Stromal cell of bone marrow (primary cell): ENCODE measurements around the gene UGGT1.
A peak's percentile ranks its signal among the peaks of the same experiment; 100 is the strongest.
"Not testable (repeated sequence)": the region's sequence is repeated elsewhere in the genome, so short reads cannot be mapped to it uniquely, and the experiment has no call there.

Experiments used
- DNase-seq: peaks from one replicate; pipeline ENCODE4 v3.0.0-alpha.2; 2012; ENCODE audit warnings: low read depth

The UGGT1 gene

GRCh38 chr2:128172191-128172590 lies 81.2 kb downstream of the UGGT1 start:
- no peak for DNase-seq

GRCh38 chr2:128174067-128174466 lies 83.1 kb downstream of the UGGT1 start:
- not testable (repeated sequence) for DNase-seq

DNA sequence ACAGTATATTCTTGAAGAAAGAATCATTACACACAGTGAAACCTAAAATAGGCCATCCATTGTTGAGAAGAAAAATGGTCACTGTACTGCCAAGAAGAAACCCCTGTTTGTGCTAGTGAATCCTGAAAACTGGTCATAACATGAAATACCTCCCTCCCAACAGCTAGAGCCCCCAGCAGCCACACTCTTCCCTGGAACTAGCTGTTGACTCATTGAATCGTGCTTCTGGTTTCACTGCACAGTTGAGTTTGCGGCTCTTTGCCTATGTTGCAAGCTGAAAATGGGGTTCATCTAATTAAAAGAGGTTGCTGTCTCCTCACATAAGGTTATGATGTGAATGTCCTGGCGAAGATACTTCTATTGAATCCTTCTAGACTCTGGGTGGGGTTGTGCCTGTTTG lies 86.3 kb downstream of the UGGT1 start:
- DNase-seq, result no peak

DNA sequence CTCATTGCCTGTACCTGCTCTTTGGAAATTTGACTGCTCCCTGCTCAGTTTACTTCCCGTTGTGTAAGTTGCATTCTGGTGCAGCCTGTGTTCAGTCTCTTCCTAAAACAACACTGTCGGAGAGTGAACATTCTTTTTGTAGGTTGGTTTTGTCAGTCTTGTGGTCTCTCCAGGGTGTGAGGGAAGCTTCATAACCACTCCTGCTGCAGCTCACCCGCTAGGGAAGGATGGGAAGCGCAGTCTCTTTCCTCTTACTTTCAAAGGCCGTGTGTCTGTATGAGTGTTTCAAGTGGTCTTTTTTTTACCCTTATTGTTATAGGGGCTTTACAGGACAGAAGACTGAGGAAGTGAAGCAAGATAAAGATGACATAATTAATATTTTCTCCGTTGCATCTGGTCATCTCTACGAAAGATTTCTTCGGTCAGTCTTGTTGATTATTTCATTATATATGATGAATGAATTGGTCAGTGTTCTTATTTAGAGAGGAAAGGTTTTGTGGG lies 87.2 kb downstream of the UGGT1 start:
- no peak for DNase-seq

- DNase-seq, result peak; percentile 63
Observed at GRCh38 chr2:128178650-128179460, 87.9 kb downstream of the UGGT1 start.

- no peak for DNase-seq
Observed at GRCh38 chr2:128179461-128179755, 88.4 kb downstream of the UGGT1 start.

DNA sequence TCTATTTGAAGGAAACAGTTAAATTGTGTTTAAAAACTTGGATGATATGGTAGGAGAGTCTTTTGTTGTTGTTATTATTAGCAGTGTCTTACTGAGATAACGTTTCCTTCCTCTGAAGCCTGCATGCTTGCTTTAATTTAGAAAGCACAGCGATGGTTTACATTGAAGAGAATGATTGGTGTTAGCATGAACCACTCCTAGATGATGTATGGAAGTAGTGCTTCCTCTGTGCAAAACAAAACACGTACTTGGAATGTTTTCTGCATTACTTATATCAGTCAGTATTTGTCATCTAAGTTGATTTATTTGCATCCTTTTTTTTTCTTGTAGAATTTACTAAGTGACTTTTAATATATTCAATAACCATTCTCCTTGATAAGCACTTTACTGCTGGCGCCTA lies 89.0 kb downstream of the UGGT1 start:
- DNase-seq, result no peak

- no peak for DNase-seq
Observed at GRCh38 chr2:128185576-128185975, 94.6 kb downstream of the UGGT1 start.

DNA sequence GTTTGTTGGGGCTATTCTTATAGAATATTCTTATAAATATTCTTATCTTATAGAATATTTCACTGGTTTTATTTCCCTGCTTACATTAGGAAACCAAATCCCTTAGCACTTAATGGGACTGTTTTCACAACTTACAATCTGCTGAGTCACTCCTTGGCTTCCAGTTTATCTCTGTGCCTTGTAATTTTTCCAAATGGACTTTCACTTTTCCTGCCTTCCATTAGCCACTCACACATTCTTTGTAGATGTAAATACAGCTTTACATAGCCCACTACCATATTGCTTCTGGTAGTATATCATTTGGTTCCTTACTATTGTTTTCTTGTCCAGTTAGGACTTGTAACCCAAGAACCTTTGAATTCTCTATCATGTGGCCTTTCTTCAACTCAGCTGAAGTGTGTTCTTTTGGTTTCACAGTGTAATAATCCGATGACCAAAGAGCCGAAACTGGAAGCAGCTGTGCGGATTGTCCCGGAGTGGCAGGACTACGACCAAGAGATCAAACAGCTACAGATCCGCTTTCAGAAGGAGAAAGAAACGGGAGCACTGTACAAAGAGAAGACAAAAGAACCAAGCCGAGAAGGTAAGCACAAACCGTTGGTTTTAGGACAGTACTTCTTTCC lies 96.1 kb downstream of the UGGT1 start:
- peak; percentile 53 for DNase-seq

GRCh38 chr2:128195435-128195984 lies 104.5 kb downstream of the UGGT1 start:
- no peak for DNase-seq

GRCh38 chr2:128196026-128196425 lies 105.0 kb downstream of the UGGT1 start:
- DNase-seq, result no peak

DNA sequence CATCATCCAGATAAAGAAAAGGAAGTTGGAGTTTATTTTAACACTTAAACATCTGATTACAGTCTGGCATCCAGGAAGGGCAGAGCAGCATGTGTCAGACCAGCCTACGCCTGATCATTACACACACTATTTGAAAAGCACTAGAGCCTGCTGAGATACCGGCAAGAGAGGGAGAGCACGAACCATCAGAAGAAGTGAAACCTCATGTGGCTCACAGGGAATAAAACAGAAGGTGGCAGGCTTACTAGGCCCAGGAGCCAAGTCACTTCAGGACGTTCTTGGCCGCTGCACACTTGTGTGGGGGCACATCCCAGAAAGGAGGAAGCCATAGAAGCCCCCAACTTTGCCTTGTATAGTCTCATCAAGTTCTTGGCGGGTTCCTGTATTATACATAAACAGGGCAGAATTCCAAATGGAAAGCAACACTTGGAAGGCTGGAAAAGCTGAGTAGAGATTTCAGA lies 105.5 kb downstream of the UGGT1 start:
- DNase-seq, result no peak

- DNase-seq, result no peak
Observed at GRCh38 chr2:128197059-128197458, 106.1 kb downstream of the UGGT1 start.

DNA sequence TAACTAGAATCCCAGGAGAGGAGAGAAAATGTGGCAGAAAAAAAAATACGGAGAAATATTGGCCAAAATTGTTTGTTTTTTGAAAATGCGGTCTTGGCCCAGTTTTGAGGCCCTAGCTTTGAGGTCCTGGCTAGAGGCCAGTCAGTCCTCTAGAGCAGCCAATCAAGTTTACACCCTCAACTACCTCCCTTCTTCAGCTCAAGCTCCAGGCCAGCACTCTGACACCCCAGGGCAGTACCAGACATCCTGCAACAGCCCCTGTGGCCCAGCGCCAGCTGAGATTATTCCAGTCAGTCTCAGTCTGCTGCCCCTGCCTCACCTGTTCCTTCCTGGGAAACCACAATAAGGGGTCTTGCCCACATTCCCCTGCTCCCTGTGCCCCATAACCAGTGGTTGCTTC lies 107.7 kb downstream of the UGGT1 start:
- DNase-seq, result no peak

DNA sequence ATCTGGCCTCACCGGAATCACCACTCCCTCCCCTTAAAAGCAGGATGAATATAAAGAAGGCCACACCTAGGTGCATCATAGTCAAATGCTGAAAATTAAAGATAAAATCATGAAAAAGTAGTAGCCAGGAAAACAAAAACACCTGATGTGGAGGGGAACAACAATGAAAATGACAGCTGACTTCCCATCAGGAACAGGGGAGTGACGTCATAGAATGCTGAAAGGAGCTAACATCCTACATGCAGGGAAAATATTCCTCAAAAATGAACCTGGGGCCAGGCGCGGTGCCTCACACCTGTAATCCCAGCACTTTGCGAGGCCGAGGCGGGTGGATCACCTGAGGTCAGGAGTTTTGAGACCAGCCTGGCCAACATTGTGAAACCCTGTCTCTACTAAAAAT lies 108.1 kb downstream of the UGGT1 start:
- DNase-seq, result no peak

DNA sequence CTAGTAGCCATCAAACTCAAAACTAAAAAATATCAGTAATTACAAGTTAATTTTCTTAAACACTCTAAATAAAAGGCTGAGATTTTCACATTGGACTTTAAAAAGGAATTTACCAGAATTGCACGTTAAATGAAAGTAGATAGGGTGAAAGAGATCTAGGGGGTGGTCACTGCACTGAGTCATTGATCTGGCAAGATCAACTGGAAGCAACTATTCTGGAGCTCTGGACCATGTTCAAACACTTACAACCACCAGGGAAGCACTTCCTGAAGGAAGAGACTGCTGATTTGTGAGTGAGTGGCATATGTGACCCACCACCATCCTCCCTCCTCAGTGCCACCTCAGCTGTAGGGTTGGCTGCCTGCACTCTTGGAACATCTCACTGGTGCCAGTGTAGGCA lies 111.8 kb downstream of the UGGT1 start:
- DNase-seq, result no peak

GRCh38 chr2:128206245-128206644 lies 115.2 kb downstream of the UGGT1 start:
- DNase-seq, result no peak

DNA sequence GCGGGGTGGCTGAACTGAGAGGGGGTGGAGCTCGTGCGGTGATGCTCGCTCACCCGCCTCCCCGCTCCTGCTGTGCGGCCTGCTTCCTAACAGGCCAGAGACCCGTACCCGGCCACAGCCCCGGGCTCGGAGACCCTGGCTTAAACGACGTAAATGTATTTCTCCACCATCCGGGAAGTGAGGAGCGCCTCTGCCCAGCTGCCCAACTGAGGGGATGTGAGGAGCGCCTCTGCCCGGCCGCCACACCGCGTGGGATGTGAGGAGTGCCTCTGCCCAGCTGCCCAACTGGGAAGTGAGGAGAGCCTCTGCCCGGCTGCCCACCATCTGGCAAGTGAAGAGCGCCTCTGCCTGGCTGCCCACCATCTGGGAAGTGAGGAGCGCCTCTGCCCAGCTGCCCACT lies 117.0 kb downstream of the UGGT1 start:
- DNase-seq, result no peak

DNA sequence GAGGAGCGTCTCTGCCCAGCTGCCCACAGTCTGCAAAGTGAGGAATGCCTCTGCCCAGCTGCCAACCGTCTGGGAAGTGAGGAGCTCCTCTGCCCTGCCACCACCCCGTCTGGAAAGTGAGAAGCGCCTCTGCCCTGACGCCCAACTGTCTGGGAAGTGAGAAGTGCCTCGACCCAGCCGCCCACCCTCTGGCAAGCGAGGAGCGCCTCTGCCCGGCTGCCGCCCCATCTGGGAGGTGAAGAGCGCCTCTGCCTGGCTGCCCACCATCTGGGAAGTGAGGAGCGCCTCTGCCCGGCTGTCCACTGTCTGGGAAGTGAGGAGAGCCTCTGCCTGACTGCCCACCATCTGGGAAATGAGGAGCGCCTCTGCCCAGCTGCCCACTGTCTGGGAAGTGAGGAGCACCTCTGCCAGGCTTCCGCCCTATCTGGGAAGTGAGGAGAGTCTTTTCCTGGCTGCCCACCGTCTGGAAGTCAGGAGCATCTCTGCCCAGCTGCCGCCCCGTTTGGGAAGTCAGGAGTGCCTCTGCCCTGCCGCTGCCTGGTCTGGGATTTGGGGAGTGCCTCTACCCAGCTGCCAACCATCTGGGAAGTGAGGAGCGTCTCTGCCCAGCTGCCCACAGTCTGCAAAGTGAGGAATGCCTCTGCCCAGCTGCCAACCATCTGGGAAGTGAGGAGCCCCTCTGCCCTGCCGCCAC lies 117.8 kb downstream of the UGGT1 start:
- not testable (repeated sequence) for DNase-seq

DNA sequence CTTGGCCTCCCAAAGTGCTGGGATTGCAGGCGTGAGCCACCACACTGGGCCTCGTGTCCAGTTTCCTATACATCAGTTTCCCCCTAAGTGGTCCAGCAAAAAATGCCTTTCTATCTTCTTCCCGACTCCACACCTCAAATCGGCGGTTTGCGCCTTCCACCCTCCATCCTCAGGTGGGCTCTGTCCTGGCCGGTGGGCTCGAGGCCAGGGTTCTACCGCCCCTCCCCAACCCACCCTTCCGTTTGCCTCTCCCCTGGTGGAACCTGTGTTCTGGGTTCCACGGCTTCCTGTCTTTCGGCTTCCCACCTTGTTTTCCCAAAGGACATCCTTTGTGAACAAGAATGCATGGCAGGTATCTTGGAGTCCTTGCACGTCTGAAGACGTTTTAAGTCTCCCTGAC lies 123.3 kb downstream of the UGGT1 start:
- no peak for DNase-seq

- no peak for DNase-seq
Observed at GRCh38 chr2:128214866-128215460, 124.0 kb downstream of the UGGT1 start.

- DNase-seq, result no peak
Observed at GRCh38 chr2:128215897-128216642, 125.1 kb downstream of the UGGT1 start.
